ENCODE data around the gene NFATC3. TPM values are rescaled to one million over a fixed set of nuclear protein-coding genes. Genes with fewer than 3 reads are reported as not detected.

The NFATC3 gene
- polyA plus RNA-seq, 3 donors: 14.3 to 21.8 (median 15.8) TPM

- no peak overlapping the region for H3K4me3 Mint-ChIP-seq
- DNase-seq: no peak
- peak overlapping the region in 3 of 7 donors; percentile 14 to 79 (median 39) for H3K27ac Mint-ChIP-seq
- intact Hi-C loops (cut with micrococcal nuclease): no loop called here
- no peaks in the 10 kb centered on the region for H3K9me3 Mint-ChIP-seq
- peak overlapping the region in 1 of 2 donors; percentile 6 for H3K27ac ChIP-seq (ENCODE audit: low read depth in 1 of 2, low read length in 2 of 2)
- no peaks in the 10 kb centered on the region for H3K27me3 Mint-ChIP-seq (ENCODE audit: low read depth in 3 of 3)
- no peaks in the 10 kb centered on the region for H4K20me1 ChIP-seq (ENCODE audit: insufficient read depth, low read length)
- H3K4me3 ChIP-seq (replicated peaks in 1 of 3; ENCODE audit: low read depth in 2 of 3, low read length in 3 of 3): no peak overlapping the region
- no peak for TF ChIP-seq CTCF (IDR thresholded peaks at IDR 0.05)
- peaks cover 44% of the 10 kb centered on the region for H3K4me1 Mint-ChIP-seq
- 84% methylated on average over 8 of the region's 9 CpGs for WGBS (ENCODE audit: insufficient coverage)
- H3K4me2 ChIP-seq (replicated peaks; ENCODE audit: extremely low read depth, low read length, poor library complexity, severe bottlenecking): no peak overlapping the region
- H3K9me3 ChIP-seq (replicated peaks in 1 of 2; ENCODE audit: control insufficient read depth in 1 of 2, insufficient read depth in 1 of 2, low read length in 2 of 2): no peaks in the 10 kb centered on the region
- no peak overlapping the region for H3K9ac ChIP-seq (ENCODE audit: insufficient read depth, low read length, poor library complexity, severe bottlenecking)
- H3K79me2 ChIP-seq (ENCODE audit: insufficient read depth, low read length): no peaks in the 10 kb centered on the region
- H3K4me1 ChIP-seq (ENCODE audit: control insufficient read depth in 1 of 2, insufficient read depth in 2 of 2, low read length in 2 of 2): peaks cover 40 to 43% of the 10 kb centered on the region in 2 donors
- H2AFZ ChIP-seq (ENCODE audit: insufficient read depth, low read depth, low read length, poor library complexity, severe bottlenecking): no peak overlapping the region
- peaks cover 82 to 96% of the 10 kb centered on the region in 2 donors for H3K36me3 Mint-ChIP-seq
- H3K36me3 ChIP-seq (replicated peaks in 1 of 2; ENCODE audit: control insufficient read depth in 1 of 2, insufficient read depth in 2 of 2, low read length in 2 of 2): peaks cover 79 to 98% of the 10 kb centered on the region in 2 donors
- H3K27me3 ChIP-seq (ENCODE audit: control insufficient read depth in 2 of 2, insufficient read depth in 2 of 2, low read length in 2 of 2): no peaks in the 10 kb centered on the region
These were observed 11.0 kb upstream of the NFATC3 start for GRCh38 chr16:68073902-68074760.

GRCh38 chr16:68074850-68075555 is 10.2 kb upstream of the NFATC3 start:
- H3K27ac ChIP-seq (ENCODE audit: low read depth in 1 of 2, low read length in 2 of 2): peak overlapping the region in 1 of 2 donors; percentile 6
- no peak overlapping the region for H3K9ac ChIP-seq (ENCODE audit: insufficient read depth, low read length, poor library complexity, severe bottlenecking)
- H3K36me3 ChIP-seq (replicated peaks in 1 of 2; ENCODE audit: control insufficient read depth in 1 of 2, insufficient read depth in 2 of 2, low read length in 2 of 2): peaks cover 75 to 91% of the 10 kb centered on the region in 2 donors
- H3K27me3 ChIP-seq (ENCODE audit: control insufficient read depth in 2 of 2, insufficient read depth in 2 of 2, low read length in 2 of 2): no peaks in the 10 kb centered on the region
- H3K79me2 ChIP-seq (ENCODE audit: insufficient read depth, low read length): peaks cover under 1% of the 10 kb centered on the region
- Mint-ChIP-seq H3K27me3 (ENCODE audit: low read depth in 3 of 3) (no peaks in the 10 kb centered on the region), H3K27ac (peak overlapping the region in 2 of 7 donors; percentile 14 to 79), H3K36me3 (peaks cover 76 to 88% of the 10 kb centered on the region in 2 donors), H3K4me3 (no peak overlapping the region), H3K4me1 (peaks cover 46% of the 10 kb centered on the region), H3K9me3 (no peaks in the 10 kb centered on the region)
- intact Hi-C loops (cut with micrococcal nuclease): no loop called here
- no peak overlapping the region for H3K4me3 ChIP-seq (replicated peaks in 1 of 3; ENCODE audit: low read depth in 2 of 3, low read length in 3 of 3)
- no peaks in the 10 kb centered on the region for H4K20me1 ChIP-seq (ENCODE audit: insufficient read depth, low read length)
- H3K9me3 ChIP-seq (replicated peaks in 1 of 2; ENCODE audit: control insufficient read depth in 1 of 2, insufficient read depth in 1 of 2, low read length in 2 of 2): no peaks in the 10 kb centered on the region
- 59% methylated on average over 3 of the region's 6 CpGs for WGBS (ENCODE audit: insufficient coverage)
- peaks cover 42 to 44% of the 10 kb centered on the region in 2 donors for H3K4me1 ChIP-seq (ENCODE audit: control insufficient read depth in 1 of 2, insufficient read depth in 2 of 2, low read length in 2 of 2)
- H3K4me2 ChIP-seq (replicated peaks; ENCODE audit: extremely low read depth, low read length, poor library complexity, severe bottlenecking): no peak overlapping the region
- no peak for TF ChIP-seq CTCF (IDR thresholded peaks at IDR 0.05)
- no peak overlapping the region for H2AFZ ChIP-seq (ENCODE audit: insufficient read depth, low read depth, low read length, poor library complexity, severe bottlenecking)
- DNase-seq: no peak

All from CD14-positive monocyte (primary cell).